Activated CD4-positive, alpha-beta T cell treated with anti-CD3 and anti-CD28 coated beads, Interleukin-2, Interleukin-4, amounts not matched to agents 100 ng/mL and 50 ng/mL, durations not matched to agents 16 hours and 8 hours (primary cell): ENCODE data around the gene C2orf68.
"Not testable (repeated sequence)": the region's sequence is repeated elsewhere in the genome, so short reads cannot be mapped to it uniquely, and the experiment has no call there.

Source experiments
- DNase-seq: peaks from one replicate; pipeline ENCODE4 v3.0.0-alpha.2; 2020; ENCODE audit warnings: low spot score

The C2orf68 gene

DNA sequence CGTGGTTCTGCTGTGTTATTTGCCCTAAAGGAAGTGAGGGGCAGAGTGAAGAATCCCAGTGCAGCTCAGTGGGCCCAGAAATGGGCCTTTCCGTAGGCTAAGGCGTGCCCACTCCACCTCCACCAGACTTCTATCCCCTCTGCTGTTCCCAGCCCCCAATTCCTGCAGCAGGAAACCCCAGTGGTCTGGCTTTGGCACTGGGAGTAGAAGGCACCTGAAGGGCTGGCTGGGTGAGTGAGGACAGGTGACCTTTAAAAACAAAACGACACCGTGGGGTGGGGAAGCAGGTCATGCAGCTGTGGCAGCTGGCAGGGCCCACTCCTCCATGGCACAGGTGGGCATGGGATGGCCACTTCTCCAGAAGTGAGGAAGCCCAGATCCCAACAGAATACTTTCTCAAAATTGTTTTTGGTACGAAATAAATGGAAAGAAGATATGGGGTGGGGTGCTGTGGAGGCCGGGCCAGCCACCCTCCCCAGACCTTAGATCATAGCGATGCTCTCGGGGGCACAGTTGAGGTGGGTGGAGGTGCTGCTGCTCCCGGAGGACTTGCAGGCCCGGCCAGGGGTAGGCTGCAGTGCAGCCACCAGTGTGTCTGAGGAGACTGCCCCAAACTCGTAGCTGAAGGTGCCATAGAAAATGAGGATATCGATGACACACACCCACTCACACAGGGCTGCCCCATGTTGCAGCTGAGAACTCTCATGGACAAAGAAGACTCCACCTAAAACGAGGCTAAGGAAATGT lies 13.1 kb downstream of the C2orf68 start:
- no peak for DNase-seq

DNA sequence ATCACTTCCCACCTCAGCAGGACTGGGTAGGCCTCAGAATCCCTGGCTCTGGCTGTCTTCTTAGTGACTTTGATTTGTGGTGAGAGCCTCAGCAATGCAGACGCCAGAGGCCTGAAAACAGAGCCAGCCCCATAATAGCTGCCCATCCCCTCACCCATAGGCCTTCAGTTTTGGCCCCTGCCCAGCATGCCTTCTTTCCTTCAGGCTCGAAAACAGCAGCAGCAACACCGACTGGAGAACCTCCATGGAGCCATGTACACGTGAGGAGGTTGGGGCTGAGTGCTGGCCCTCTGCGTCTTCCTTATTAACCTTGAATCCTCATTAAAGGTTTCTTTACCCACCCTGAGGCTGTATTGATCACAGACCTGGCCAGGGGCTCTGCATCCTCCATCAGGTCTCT lies 14.6 kb downstream of the C2orf68 start:
- DNase-seq: no peak

DNA sequence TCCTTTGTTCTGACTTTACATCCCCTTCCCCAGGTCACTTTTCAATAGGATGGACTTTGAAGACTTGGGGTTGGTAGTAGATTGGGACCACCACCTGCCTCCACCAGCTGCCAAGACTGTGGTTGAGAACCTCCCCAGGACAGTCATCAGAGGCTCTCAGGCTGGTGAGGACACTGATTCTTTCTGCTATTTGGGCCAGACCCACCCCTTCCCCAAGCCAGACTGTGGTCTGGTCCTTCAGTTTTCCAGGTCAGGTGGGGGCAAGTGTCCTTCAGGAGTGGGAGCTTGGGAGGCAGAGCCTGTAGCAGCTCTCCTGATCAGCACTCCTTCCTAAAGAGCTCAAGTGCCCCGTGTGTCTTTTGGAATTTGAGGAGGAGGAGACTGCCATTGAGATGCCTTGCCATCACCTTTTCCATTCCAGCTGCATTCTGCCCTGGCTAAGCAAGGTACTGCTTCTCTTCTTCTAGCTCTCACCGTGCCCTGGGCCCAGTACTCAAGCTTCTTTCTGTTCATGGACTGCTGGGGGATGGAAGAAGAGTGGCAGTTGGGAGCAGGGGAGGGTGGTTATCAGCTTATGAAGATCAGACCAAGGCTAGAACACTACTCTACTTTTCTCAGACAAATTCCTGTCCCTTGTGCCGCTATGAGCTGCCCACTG lies 15.3 kb downstream of the C2orf68 start:
- no peak for DNase-seq

DNA sequence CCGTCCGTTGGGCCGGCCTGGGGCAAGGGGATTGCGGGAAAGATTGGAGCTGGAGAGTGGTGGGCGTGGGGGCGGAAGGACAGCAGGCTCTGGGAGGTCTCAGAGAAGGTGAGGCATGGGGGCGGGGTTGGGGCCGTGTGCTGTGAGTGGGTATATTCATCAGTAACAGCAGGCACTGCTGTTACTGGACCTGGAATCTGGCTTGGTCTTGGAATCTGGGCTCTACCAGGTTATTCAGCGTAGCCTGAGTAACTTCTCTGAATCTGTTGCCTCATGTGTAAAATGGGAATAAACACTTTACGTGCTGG lies 15.9 kb downstream of the C2orf68 start:
- no peak for DNase-seq

DNA sequence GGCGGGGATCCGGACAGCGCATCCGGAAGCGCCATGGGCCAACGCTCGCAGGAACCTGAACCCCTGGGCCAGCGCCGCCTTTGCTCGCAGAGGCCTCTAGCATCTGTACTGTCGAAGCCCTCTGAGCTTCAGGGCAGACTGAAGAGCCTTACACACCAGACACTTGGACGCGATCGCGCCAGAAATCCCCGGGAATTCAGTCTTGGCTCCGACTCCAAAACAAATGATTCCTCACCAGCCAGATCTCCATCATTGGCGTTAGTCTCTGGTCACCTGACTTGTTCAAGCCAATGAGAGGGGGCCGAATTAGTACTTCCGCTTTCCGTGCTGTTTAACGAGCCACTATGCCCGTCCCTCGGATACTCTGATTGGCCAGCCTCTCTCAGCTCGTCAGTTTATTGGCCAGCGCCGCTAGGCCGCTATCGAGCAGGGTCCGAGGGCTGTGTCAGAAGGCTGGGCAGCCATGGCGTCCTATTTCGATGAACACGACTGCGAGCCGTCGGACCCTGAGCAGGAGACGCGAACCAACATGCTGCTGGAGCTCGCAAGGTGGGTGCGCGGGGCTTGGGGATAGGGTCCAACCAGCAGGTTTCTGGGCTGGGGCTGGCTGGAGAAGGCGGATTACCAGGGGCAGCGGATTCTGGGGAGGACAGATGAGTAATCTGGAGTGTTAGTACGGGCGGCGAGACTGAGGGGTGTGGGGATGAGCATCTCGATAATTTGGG lies 16.4 kb downstream of the C2orf68 start, which contains the start of gene RNF181:
RNF181 (plus strand) TSS at position 445 of the 725 bp plus-strand sequence; CDS start at position 464, 19 bp downstream.
- peak; percentile 98 for DNase-seq

DNA sequence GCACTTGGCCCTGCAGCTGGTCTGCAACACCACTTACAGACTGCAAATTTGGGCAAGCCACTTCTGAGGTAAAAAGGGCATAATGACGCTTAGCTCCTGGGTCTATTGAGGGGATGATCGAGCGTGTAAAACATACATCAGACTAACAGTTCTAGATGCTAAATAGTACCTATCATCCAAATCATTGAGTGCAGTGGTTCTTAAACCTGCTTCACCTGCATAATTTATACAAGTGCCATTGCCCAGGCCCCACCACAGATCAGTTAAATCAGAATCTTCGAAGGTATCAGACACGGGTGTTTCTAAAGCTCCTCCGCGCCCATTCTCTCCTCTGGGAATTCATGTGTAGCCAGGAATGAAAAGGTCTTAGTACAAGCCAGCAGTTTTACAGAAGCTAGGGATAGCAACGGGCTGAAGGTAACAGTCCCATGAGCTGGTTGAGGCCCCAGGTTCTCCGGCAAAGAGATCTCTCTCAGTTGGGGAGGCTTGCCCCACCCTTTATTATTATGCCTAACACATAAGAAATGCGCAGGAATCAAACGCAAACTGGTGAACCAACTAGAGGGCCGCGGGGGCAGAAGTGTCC lies 17.1 kb downstream of the C2orf68 start:
- DNase-seq: no peak

DNA sequence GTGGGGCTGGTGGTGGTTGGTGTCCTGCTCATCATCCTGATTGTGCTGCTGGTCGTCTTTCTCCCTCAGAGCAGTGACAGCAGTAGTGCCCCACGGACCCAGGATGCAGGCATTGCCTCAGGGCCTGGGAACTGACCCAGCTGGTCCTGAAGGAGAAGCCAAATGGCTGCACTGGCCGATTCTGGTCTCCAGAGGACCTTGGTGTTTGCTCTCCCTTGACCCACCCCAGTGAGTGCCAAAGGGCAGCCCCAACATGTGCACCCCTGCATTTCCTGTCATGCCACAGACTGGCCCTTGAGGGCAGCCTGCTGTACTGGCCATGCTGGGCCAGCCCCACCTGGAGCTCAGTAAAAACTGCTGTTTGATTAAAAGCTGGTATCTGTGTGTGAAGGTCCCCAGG lies 18.8 kb downstream of the C2orf68 start:
- no peak for DNase-seq

DNA sequence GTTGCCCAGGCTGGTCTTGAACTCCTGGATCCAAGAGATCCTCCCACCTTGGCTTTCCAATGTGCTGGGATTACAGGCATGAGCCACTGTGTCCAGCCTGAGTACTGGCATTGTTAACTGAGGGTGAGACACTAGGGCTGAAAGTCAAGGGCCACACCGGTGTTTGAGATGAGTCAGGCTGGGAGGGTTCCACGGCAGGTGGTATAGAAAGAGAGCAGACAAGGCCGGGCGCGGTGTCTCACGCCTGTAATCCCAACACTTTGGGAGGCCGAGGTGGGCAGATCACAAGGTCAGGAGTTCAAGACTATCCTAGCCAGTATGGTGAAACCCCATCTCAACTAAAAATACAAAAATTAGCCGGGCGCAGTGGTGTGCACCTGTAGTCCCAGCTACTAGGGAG lies 19.6 kb downstream of the C2orf68 start:
- not testable (repeated sequence) for DNase-seq

DNA sequence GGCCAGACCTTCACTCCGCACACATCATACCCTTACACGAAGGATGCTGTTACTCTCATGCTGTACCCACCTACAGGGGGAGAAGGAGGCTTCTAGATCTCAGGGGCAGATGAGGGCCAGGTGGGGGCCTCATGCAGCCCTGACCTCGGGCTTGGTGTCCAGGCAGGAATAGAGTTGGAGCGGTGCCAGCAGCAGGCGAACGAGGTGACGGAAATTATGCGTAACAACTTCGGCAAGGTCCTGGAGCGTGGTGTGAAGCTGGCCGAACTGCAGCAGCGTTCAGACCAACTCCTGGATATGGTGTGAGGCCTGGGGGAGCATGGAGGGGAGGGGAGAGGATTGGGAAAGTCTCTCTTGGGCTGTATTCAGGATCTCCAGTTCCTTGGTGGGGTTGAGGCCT lies 20.3 kb downstream of the C2orf68 start:
- DNase-seq: no peak

DNA sequence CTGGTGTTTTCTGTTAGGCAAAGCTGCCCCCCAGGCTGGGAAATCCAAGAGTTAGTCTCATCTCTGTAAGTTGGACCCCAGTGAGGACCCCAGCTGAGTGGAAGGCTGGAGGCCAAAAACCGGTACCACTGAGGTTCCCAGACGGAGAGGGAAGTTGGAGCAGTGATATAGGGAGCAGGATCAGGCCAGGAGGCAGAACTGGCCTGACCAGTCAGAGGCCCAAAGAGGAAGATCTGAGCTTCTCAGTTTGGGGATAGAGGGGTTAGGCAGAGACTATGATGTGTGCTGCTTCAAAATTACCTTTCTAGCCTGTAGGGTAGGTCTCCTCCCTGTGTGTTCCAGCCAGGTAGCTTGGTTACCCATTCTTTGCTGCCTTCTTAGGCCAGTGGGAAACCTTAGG lies 20.9 kb downstream of the C2orf68 start:
- no peak for DNase-seq

DNA sequence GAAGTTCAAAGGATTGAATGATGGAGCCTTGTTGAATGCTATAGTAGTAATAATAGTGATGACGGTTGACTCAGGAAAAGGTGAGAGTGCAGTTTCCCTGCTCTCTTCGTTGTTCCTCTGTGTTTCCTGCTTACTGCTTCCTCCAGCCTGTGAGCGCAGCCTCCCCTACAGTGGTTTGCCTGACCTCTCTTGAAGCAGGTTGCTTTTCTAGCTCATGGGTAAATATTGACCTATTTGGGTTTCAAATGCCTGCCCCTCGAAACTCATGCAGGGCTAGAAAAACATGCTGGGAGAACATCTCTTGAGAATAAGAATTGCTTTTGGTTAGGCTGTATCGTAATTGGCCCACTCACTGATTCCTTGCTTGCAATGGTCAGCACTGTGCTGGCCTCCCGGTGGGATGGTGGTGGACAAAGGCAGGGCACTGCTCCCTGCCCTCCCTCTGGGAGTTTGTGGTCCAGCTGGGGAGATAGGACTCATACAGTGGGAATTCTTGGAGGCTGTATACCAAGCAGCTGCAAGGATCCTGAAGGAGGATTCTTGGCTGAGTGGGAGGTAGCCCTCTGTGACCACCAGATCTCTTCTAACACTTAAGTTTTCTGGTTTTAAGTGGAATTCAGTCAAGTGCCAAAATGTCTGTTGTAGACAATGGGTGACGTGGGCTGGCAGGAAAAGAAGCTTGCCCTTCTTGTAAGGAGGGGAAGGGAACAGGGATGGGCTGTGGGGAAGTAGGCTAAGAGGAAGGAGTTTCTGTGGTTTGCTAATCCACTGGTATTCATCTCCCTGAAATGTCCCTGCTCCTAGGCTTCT lies 21.7 kb downstream of the C2orf68 start:
- no peak for DNase-seq

DNA sequence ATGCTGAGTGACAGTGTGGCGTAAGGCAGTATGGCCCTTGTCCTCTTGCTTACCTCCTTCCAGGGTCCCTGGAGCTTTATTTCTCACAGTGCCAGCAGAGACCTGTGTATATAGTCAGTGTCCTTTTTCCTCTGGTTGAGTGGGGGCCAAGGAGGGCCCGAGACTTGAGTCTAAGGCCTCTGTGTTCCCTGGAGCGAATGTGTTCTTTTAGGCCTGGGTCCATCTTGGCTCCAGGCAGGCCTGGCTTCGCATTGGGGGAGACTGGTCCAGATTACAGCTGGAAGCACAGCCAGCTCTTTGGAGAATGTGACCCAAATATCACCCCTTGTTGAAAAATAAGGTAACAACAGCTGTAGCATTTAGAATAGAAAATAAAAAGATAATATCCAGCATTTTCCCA lies 22.7 kb downstream of the C2orf68 start:
- no peak for DNase-seq

DNA sequence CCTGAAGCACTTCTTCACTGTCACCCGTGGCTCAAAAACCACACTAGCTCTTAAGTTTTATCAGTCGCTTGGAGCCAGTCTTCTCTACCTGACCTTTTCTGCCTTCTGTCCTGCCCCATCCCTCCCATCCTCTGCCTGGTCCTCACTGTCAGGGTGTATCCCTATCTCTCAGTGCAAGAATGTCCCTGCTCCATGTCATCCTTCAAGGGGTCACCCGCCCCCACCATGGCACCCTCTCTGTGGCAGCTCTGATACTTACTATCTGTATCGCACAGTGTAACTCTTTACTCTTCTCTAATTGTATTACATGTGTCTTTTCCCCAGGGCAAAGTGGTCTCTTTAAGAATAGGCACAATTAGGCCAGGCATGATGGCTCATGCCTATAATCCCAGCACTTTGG lies 23.2 kb downstream of the C2orf68 start:
- DNase-seq: no peak

DNA sequence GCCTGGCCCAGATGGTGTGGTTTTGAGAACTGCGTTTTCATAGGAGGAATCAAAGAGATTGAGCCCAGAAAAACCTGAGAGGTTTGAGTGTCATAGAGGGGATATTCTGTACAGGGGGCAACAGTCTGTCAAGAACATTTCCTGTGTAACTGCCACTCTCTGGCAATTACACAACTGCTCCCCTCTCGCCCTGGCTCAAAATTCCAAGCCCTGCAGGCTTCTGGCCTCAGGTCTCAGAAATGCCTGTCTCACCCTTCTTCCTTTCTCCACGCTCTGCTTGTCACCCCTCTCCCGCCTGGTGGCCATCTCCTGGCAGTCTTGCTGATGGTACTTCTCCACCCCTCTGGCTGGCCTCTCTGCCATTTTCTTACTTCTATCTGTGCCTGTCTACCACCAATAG lies 23.6 kb downstream of the C2orf68 start:
- DNase-seq: no peak

DNA sequence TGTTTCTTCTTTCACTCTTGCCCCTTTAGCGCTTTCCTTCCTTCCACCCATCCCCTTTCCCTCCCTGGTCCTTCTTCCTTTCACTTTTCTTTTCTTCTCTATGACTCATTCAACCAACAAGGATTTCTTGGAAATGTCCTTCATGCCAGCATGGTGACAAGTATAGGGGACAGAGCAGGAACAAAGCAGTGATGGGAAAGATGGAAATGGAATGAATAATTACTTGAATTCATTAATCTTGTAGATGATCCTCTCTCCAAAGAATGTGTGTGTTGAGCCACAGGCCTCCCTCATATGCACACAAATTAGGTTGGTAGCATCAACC lies 26.1 kb downstream of the C2orf68 start:
- DNase-seq: no peak

DNA sequence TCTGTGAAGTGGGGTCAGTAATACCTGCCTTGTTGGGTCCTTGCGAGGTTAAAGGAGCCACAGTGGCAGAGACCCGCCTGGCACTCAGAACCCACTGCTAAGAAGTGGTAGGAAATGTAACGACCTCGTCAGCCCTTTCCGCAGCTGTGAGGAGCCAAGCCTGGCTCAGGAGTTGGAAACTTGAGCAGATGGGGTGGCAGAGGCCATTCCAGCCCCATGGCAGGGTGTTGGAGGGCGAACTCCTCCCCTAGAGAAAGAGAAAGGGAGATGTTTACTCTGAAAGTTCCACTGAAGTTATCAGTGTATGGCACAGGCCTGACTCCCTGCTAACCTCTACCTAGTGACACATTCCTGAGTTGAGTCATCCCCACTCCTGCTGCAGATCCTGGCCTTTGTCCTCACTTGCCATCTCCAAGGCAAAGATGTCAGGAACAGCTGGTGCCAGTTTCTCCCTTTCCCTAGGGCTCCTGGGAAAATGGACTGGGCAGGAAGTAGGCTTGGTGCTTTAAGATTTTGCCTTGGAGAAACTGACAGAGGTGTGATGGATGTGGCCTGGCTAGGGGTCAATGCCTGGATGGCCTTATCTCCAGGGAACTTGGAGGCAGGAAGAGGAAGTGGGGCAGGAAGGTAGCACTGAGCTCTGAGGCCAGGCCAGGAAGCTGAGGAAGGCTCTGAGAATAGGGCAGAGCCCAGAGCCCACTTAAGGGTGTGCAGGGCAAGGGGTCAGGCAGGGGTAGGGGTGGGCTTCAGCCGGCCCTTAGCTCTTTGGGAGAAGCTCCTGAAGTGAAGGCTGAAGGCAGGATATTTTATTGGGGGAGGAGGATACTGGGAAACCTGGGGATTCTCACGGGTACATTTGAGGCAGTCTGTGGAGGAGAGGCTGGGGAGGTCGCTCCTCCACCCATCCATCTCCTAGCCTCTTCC lies 26.7 kb downstream of the C2orf68 start:
- peak; percentile 37 for DNase-seq

DNA sequence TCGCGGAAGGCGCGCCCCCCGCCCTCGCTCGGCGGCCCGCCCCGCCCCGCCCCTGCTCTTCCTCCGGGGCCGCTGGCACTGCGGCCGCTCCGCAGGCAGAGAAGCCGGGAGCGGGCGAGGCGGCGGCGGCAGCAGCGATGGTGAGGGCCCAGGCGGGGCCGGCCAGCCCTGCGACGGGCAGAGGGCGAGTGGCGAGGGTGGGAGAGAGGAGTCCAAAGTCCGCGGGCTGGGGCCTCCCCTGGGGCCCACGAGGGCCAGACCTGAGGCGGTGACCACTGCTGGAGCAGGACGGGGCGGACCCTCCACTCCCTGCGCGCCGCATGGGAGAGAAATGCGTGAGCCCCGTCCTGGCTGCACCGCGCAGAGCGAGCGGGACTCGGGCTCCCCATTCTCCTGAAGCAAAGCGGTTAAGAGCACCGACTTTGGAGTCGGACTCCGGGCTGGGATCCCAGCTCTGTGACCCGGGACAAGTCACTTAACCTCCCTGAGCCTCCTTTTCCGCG lies 27.5 kb downstream of the C2orf68 start, which contains the start of gene VAMP5:
VAMP5 (plus strand) TSS at position 78 of the 503 bp plus-strand sequence; CDS start at position 138, 60 bp downstream.
- DNase-seq: no peak

DNA sequence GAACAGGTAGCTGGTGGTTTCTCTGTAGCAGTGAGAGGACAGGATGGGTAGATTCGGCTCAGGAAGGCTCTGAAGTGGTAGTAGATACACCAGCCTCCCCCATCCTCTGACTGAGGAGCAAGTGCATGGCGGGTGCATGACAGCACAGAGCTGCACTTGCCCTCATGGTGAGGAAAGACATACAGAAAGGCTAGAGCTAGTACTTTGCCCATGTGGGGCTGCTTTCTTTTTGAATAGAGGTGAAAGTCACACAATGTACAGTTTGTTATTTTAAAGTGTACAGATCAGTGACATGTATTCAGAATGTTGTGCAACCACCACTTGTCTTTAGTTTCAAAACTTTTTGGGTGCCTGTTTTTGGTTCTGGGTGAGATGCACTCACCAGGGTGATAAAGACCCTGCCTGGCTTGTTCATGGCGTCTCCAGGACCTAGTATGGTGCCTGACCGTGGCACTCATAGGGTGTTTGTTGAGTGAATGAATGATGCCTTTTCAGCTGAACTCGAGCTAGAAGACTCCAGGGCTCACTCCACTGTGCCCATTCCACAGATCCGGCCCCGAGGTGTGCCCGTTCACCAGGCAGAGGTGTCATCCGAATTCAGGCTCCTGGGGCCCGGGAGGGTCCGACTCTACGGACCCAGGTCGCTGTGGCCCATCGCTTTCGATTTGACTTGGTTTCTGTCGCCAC lies 28.1 kb downstream of the C2orf68 start:
- DNase-seq: peak; percentile 31

DNA sequence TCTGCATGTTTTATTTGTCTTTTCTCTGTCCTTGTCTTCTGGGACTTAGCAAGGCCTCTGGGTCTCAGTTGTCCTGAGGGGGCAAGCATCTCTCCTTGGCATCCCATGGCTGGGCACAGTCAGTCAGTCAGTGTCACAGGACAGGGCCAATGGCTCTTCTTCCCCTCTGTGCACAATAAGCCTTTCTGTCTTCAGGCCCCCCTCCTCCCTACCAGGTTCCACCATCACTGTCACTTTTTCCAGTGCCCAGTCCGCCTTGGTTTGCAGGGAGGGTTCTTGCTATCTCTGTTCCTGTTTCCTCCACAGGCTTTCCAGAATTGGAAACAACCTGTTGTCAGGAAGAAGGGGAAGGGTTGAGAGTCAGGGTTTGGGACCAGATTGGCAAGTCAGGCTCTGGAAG lies 29.4 kb downstream of the C2orf68 start:
- no peak for DNase-seq

DNA sequence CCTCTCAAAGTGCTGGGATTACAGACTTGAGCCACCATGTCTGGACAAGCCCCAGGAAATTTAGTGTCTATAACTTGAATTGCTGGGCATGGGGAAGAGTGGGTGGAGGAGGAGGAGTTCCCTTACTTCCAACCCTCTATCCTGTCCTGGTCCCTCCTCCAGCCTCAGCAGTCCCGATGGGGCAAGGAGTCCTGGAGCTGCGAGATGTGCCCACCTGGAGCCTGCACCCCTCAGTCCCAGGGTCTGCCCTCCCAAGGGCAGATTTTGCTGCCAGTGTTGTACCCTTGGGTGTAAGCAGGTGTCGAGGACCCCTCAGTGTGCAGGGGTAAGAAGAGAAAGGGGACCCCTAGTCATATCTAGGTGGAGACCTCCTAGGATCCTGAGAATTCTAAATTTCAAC lies 31.7 kb downstream of the C2orf68 start:
- no peak for DNase-seq
